NCI-H446 treated with DMSO at 0.1 percent for 48 hours (cell line): ENCODE data around the gene GREB1.

Experiments
- DNase-seq: peaks from one replicate; lab custom pipeline; 2025; lab: John Stamatoyannopoulos, UW

GREB1 gene

GRCh38 chr2:11581124-11581796, 47.4 kb downstream of the GREB1 start:
- DNase-seq, result no peak

- no peak for DNase-seq
Observed at GRCh38 chr2:11581797-11582611, 48.2 kb downstream of the GREB1 start.

GRCh38 chr2:11582612-11582861, 48.7 kb downstream of the GREB1 start:
- DNase-seq, result no peak

GRCh38 chr2:11582862-11583752, 49.3 kb downstream of the GREB1 start:
- DNase-seq, result peak; percentile 1

- DNase-seq, result peak; percentile 64
Observed at GRCh38 chr2:11583840-11584524, 50.1 kb downstream of the GREB1 start.

GRCh38 chr2:11584525-11585056, 50.7 kb downstream of the GREB1 start:
- no peak for DNase-seq

- no peak for DNase-seq
Observed at GRCh38 chr2:11585071-11585470, 51.2 kb downstream of the GREB1 start.

- DNase-seq, result no peak
Observed at GRCh38 chr2:11588228-11589110, 54.6 kb downstream of the GREB1 start.

GRCh38 chr2:11589316-11589940, 55.6 kb downstream of the GREB1 start:
- no peak for DNase-seq

- no peak for DNase-seq
Observed at GRCh38 chr2:11590193-11590592, 56.3 kb downstream of the GREB1 start.

- no peak for DNase-seq
Observed at GRCh38 chr2:11591091-11591490, 57.2 kb downstream of the GREB1 start.

GRCh38 chr2:11592671-11593574, 59.1 kb downstream of the GREB1 start:
- no peak for DNase-seq

- DNase-seq, result no peak
Observed at GRCh38 chr2:11596801-11597200, 63.0 kb downstream of the GREB1 start.

GRCh38 chr2:11597538-11598225, 63.8 kb downstream of the GREB1 start:
- DNase-seq, result no peak

- DNase-seq, result no peak
Observed at GRCh38 chr2:11598228-11598731, 64.4 kb downstream of the GREB1 start.

GRCh38 chr2:11602563-11603204, 68.8 kb downstream of the GREB1 start:
- DNase-seq, result no peak

- no peak for DNase-seq
Observed at GRCh38 chr2:11610624-11611242, 76.9 kb downstream of the GREB1 start.

GRCh38 chr2:11611251-11611650, 77.4 kb downstream of the GREB1 start:
- no peak for DNase-seq
